DOHH2 (cell line): Measurements from ENCODE around the gene AQP9.

Source experiments
- H3F3A ChIP-seq: fragments of 200-600 bp; sonication (generic), shearing (Covaris generic); 2 replicates; pipeline ENCODE4 v1.6.0; 2016; ENCODE audit warnings: antibody characterized with exemption, mild to moderate bottlenecking; ENCODE audit not compliant: control insufficient read depth, insufficient read depth
- H3K27ac ChIP-seq: fragments of 200-600 bp; sonication (generic); 2 replicates; pipeline ENCODE4 v1.5.1; 2014; ENCODE audit warnings: low read depth, mild to moderate bottlenecking, low read length, moderate library complexity
- H3K27me3 ChIP-seq: fragments of 200-600 bp; sonication (generic); 2 replicates; pipeline ENCODE4 v1.6.1; 2014; ENCODE audit warnings: mild to moderate bottlenecking, low read length, mixed read lengths; ENCODE audit not compliant: control insufficient read depth
- H3K36me3 ChIP-seq: fragments of 200-600 bp; sonication (generic); 2 replicates; pipeline ENCODE4 v1.6.1; 2014; ENCODE audit warnings: mild to moderate bottlenecking, low read length, moderate library complexity, mixed read lengths; ENCODE audit not compliant: control insufficient read depth
- H3K4me1 ChIP-seq: fragments of 200-600 bp; sonication (generic); 2 replicates; pipeline ENCODE4 v1.6.1; 2014; ENCODE audit warnings: mild to moderate bottlenecking, low read length, mixed read lengths; ENCODE audit not compliant: control insufficient read depth
- H3K4me2 ChIP-seq: fragments of 200-600 bp; sonication (generic); 2 replicates; pipeline ENCODE4 v1.6.0; 2014; ENCODE audit warnings: mild to moderate bottlenecking, low read length, moderate library complexity
- H3K4me3 ChIP-seq: fragments of 200-600 bp; sonication (generic); 2 replicates; pipeline ENCODE4 v1.5.1; 2014; ENCODE audit warnings: mild to moderate bottlenecking, low read length, mixed read lengths
- H3K79me2 ChIP-seq: fragments of 200-600 bp; sonication (generic); 2 replicates; pipeline ENCODE4 v1.6.1; 2014; ENCODE audit warnings: mild to moderate bottlenecking, low read length, mixed read lengths; ENCODE audit not compliant: control insufficient read depth
- H3K9me2 ChIP-seq: fragments of 200-600 bp; sonication (generic); replicated peaks from 2 replicates; pipeline ENCODE4 v1.6.1; 2014; ENCODE audit warnings: mild to moderate bottlenecking, low read length, mixed read lengths; ENCODE audit not compliant: control insufficient read depth
- H3K9me3 ChIP-seq: fragments of 200-600 bp; sonication (generic); 2 replicates; pipeline ENCODE4 v1.6.1; 2014; ENCODE audit warnings: antibody characterized with exemption, low read length, mixed read lengths; ENCODE audit not compliant: control insufficient read depth, insufficient read depth
- H4K20me1 ChIP-seq: fragments of 200-600 bp; sonication (generic); 2 replicates; pipeline ENCODE4 v1.6.0; 2014; ENCODE audit warnings: low read depth, mild to moderate bottlenecking, antibody characterized with exemption, low read length, moderate library complexity; ENCODE audit not compliant: control insufficient read depth, insufficient read depth
- CTCF ChIP-seq: fragments of 200-600 bp; sonication (generic); IDR thresholded peaks from one replicate; pipeline ENCODE4 v1.5.1; 2014; ENCODE audit warnings: antibody characterized with exemption, mild to moderate bottlenecking, low read depth, low read length; ENCODE audit not compliant: poor library complexity, severe bottlenecking
- EZH2phosphoT487 ChIP-seq: fragments of 200-600 bp; sonication (generic); IDR thresholded peaks from 2 replicates; pipeline ENCODE4 v1.6.1; 2017; ENCODE audit warnings: borderline replicate concordance, mild to moderate bottlenecking, antibody characterized with exemption, low read length, moderate library complexity, mixed read lengths

Gene AQP9

GRCh38 chr15:58233341-58233740 is 95.2 kb downstream of the AQP9 start:
- Histone ChIP-seq H3K4me3 (no peak overlapping the region), H3K4me1 (no peaks in the 10 kb centered on the region), H3K27ac (no peak overlapping the region), H3K9me2 (no peaks in the 10 kb centered on the region), H3K27me3 (peaks cover 21% of the 10 kb centered on the region), H3K36me3 (no peaks in the 10 kb centered on the region), H3K4me2 (no peak overlapping the region), H3K9me3 (no peaks in the 10 kb centered on the region), H3F3A (no peaks in the 10 kb centered on the region), H3K79me2 (no peaks in the 10 kb centered on the region), H4K20me1 (no peaks in the 10 kb centered on the region)
- TF ChIP-seq CTCF (no peak), EZH2phosphoT487 (no peak)
